Measurements from ENCODE around the gene HSDL2.

DNA sequence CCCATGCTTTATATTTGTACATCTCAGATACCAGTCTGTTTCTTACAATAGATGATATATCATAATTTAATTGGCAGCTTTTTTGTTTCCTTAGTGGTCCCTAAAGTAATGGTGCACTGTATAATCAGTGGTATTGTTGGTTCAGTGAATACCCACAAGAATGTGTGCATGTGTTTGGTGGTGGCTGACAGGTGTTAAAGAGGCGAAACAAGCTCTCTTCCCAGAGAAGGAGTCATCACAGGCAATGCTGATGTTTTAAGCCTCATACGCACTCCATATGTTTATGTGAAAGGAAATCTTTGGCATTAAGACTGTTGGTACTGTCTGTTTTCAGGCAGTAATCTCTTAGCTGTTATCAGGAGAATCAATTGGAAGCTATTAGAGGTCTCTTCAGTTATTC lies 57.5 kb downstream of the HSDL2 start:
- TF ChIP-seq EP300 (IDR thresholded peaks at IDR 0.05; ENCODE audit: borderline replicate concordance): no peak
- TF ChIP-seq TCF12 (IDR thresholded peaks at IDR 0.05; ENCODE audit: low read depth): no peak
- TF ChIP-seq MAX (IDR thresholded peaks at IDR 0.05): no peak
